ENCODE measurements around the gene ATRN. TPM values are rescaled to one million over a fixed set of nuclear protein-coding genes. Genes with fewer than 3 reads are reported as not detected.
"Not testable (repeated sequence)": the region's sequence is repeated elsewhere in the genome, so short reads cannot be mapped to it uniquely, and the experiment has no call there.

The ATRN gene
- total RNA-seq, 1 donor from 2014 or later: 34.3 TPM

DNA sequence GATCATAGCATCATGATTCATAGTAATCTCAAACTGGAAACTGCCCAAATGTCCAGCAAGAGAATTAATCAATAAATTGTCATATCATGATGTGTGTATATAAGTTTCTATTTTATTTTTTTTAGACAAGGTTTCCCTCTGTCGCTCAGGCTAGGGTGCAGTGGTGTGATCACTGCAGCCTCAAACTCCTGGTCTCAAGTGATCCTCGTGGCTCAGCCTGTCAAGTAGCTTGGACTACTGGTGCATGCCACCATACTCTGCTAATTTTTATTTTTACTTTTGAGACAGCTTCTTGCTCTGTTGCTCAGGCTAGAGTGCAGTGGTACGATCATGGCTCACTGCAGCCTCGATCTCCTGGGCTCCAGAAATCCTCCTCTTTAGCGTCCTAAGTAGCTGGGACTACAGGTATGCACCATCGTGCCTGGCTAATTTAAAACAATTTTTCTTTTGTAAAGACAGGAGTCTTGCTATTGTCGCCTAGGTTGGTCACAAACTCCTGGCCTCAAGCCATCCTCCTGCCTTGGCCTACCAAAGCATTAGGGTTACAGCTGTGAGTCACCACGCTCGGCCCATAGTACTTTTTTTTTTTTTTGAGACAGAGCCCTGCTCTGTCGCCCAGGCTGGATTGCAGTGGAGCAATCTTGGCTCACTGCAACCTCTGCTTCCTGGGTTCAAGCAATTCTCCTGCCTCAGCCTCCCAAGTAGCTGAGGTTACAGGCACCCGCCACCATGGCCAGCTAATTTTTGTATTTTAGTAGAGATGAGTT lies 8.7 kb upstream of the ATRN start:
- intact Hi-C loops (cut with micrococcal nuclease): no loop called here
- DNase-seq: no peak

DNA sequence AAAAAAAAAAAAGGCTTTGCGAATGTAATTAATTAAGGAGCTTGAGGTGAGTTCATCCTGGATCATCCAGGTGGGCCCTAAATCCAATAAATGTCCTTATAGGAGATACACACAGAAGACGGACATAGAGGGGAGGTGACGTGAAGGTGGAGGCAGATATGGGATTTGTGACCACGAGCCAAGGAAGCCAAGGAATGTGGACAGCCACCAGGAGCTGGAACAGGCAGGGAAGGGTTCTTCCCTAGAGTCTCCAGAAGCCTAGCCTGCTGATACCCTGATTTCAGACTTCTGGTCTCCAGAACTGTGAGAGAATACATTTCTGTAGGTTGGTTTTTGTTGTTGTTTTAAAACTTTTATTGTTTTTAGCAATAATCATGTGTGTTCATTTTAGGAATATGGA lies 6.7 kb upstream of the ATRN start:
- DNase-seq (no peak), ATAC-seq (no peak)
- intact Hi-C loops (cut with micrococcal nuclease): no loop called here

More for the DNA sequence above, 8.7 kb upstream of the ATRN start:
- no peak for ATAC-seq

DNA sequence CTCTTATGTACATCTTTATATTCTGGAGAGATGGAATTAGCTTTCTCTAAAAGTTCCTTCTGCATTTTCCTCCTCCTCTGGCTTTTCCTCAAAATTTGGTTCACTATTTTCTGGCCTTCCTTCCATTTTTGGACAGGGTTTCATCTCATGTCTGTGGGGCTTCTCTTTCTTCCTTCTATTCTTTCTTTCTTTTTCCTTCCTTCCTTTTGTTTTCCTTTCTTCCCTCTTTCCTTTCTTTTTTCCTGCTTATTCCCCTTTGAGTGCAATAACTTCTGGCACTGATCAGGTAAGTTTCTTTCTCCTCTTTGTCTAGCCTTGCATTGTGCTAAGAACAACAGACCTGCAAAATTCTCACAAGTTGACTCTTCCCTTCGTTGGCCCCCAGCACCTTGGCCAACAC lies 5.5 kb upstream of the ATRN start:
- DNase-seq (no peak), ATAC-seq (no peak)
- intact Hi-C loops (cut with micrococcal nuclease): no loop called here

DNA sequence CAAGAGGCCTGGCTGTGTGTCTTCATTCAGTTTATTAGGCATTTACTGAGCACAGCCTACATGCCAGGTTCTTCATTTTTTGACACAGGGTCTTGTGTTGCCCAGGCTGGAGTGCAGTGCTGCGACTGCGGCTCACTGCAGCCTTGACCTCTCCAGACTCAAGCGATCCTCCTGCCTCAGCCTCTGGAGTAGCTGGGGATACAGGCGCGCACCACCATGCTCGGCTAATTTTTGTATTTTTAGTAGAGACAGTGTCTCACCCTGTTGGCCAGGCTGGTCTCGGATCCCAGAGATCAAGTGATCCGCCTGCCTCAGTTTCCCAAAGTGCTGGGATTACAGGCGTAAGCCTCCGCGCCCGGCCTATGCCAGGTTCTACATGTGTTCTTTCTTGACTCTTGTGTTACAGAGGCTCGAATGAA lies 601 bp upstream of the ATRN start:
- DNase-seq (no peak), ATAC-seq (no peak)
- intact Hi-C loops (cut with micrococcal nuclease): no loop called here

DNA sequence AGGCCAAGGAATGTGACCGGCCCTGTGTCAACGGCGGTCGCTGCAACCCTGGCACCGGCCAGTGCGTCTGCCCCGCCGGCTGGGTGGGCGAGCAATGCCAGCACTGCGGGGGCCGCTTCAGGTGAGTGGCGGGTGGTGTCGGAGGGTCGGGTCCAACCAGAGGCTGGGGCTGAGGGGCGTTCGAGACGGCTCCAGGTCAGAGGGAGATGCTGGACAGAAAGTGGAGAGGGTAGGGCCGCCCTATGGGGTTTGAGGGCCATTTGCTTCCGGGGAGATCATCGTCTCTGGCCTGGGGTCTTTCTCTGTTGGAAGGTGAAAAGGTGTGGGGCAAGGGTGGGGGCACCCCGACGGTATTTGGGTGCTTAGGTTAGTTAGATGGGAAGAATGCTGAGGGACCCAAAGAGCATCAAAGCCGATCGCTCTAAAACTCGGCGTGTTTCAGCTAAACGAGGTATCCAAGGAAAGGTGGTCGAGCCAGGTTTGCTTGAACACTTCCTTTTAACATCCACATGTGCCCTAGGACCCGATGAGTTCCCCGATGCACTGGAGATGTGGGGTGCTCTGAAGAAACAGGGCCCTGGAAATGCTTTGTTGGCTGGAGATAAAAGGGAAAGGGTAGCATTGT lies 691 bp downstream of the ATRN start:
- DNase-seq (no peak), ATAC-seq (no peak)
- intact Hi-C loops (cut with micrococcal nuclease): no loop called here

DNA sequence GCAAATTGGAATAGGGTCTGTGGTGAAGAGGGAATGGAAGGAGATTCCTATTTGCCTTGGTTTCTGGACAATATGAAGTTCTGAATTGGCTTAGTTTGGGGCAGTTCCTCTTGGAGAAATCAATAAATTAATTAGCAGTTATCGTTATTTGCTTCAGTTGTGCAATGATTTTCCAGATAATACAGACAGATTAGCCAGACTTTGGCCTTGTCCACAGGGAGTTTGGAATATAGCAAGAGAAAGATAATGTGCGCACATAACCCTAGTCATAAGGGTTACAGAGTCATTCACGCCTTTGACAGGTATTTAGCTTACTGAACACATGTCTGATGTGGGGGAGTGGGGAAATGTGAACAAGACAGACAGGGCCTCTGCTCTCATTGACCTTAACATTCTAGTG lies 1.3 kb downstream of the ATRN start:
- ATAC-seq (no peak), DNase-seq (no peak)
- intact Hi-C loops (cut with micrococcal nuclease): no loop called here

DNA sequence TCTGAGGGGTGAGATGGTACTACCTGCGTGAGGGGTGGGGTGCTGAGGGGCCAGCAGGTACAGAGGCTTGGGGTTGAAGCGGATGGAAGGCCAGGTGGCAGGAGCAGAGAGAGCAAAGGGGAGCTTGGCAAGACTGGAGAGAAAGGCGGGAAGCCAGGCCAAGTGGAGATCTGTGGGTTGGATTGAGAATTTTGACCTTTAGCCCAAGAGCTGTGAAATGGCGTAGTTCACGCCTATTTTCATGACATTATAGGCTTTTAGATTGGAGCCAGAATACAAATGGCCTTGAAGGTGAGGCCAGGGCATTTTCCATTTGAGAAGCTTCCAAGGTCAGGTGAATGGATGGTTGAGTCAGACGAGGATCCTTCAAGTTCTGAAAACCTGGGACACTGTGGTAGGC lies 2.5 kb downstream of the ATRN start:
- DNase-seq (no peak), ATAC-seq (no peak)
- intact Hi-C loops (cut with micrococcal nuclease): no loop called here

DNA sequence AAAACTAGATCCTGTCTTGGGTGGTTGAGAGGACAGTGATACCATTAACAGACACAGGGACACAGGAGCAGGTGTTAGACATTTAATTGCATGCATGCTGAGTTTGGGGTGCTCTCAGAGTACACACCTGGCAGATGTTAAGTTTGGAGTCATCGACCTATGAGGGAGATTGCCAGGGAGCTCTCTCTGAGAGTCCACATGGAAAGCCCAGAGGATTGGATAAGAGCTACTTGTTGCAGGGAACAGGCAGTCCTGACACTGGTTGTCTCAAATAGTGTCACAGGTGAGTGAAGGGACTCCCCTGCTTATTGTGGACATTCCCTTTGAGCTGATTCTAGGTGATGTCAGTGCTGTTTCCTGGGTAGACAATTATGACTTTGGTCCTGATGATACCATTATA lies 3.1 kb downstream of the ATRN start:
- ATAC-seq (no peak), DNase-seq (no peak)
- intact Hi-C loops (cut with micrococcal nuclease): no loop called here

DNA sequence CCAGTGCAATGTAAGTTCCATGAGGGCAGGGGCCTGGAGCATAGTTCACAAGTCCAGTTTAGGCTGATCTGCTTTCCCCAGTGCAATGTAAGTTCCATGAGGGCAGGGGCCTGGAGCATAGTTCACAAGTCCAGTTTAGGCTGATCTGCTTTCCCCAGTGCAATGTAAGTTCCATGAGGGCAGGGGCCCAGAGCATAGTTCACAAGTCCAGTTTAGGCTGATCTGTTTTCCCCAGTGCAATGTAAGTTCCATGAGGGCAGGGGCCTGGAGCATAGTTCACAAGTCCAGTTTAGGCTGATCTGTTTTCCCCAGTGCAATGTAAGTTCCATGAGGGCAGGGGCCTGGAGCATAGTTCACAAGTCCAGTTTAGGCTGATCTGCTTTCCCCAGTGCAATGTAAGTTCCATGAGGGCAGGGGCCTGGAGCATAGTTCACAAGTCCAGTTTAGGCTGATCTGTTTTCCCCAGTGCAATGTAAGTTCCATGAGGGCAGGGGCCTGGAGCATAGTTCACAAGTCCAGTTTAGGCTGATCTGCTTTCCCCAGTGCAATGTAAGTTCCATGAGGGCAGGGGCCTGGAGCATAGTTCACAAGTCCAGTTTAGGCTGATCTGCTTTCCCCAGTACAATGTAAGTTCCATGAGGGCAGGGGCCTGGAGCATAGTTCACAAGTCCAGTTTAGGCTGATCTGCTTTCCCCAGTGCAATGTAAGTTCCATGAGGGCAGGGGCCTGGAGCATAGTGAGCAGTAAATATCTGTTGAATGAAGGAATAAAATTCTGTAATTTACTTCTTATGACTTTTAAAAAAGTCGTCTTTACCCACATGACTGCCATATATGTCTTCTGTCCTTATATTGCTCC lies 6.4 kb downstream of the ATRN start:
- DNase-seq; intact Hi-C loops (cut with micrococcal nuclease); ATAC-seq: not testable (repeated sequence)

DNA sequence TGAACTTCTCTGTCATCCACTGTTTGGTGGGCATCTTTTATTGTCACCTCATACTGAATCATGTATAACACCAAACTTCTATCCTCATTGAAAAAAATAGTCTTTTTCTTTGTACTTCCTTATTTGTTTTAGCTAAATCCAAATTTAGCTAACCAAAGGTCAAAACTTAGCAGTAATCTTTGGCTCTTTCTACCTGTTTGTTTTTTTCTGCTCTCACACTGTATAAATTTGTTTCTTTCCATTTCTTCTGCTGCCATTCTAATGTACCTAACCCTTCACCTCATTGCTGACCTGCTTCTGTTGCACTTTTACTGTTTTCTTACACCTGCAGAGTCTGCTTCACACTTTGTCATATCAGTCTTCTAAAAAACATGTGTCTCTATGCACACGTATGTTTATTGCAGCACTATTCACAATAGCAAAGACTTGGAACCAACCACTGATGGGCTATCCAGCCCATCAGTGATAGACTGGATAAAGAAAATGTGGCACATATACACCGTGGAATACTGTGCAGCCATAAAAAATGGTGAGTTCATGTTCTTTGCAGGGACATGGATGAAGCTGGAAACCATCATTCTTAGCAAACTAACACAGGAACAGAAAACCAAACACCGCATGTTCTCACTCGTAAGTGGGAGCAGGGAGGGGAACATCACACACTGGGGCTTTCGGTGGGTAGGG lies 7.2 kb downstream of the ATRN start:
- ATAC-seq (no peak), DNase-seq (no peak)
- intact Hi-C loops (cut with micrococcal nuclease): no loop called here

DNA sequence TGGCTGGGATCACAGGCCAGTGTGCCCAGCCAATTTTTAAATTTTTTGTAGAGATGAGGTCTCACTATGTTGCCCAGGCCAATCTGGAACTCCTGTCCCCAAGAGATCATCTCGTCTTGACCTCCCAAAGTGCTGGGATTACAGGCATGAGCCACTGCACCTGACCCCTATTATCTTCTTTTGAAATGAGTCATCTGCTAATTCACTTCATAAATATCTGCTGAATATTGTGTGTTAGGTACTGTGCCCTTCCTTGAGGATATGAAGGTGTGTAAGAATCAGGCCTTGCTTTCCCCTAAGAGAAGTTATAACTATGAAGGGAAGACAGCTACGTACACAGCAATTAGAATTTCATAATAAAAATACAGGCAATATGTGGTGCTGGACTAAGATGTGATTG lies 8.2 kb downstream of the ATRN start:
- DNase-seq (no peak), ATAC-seq (no peak)
- intact Hi-C loops (cut with micrococcal nuclease): no loop called here

DNA sequence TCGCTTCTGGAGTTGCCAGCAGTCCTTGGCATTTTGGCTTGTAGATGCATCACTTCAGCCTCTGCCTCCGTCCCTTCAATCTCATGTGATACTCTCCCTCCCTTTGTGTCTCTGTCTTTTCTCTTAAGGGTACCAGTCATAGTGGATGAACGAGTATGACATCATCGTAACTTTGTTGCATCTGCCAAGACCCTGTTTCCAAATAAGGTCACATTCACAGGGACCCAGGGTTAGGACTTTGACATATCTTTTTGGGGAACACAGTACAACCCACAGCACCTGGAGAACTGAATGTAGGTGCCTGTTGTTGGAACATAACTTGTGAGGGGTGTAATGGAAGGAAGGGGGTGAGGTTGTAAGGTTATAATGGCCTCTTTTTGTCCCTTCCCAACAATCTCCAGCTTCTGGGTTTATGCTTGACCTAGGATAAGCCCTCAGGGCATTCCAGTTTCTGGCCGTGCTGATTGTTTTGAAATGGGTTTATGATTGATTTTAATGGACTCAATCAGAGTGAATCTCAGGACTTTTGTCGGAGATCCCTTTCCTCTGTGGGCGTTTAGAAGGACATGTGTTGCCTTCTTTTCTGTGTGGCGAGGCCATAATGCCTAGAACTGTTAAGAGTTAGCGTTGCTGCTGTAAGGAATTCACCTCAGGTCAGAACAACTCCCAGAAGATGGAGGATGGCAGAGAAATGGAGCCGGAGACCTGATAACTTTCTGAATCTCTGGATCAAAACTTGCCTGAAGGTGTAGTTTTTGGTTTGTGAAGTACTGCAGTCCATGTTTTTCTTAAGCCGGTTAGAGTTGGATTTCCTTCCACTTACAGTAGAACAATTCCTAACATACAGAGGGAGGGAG lies 9.2 kb downstream of the ATRN start:
- intact Hi-C loops (cut with micrococcal nuclease): no loop called here

DNA sequence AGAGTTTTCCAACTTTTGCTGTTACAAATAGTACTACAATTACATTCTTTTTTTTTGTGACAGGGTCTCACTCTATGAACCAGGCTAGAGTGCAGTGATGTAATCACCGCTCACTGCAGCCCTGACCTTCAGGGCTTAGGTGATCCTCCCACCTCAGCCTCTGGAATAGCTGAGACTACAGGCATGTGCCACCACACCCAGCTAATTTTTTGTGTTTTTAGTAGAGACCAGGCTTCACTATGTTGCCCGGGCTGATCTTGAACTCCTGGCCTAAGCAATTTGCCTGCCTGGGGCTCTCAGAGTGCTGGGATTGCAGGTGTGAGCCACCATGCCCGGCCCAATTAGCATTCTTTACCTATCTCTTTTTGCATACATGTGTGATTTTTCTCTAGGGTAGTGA lies 12.5 kb downstream of the ATRN start:
- intact Hi-C loops (cut with micrococcal nuclease): no loop called here
- ATAC-seq (no peak), DNase-seq (no peak)

More for the DNA sequence above, 9.2 kb downstream of the ATRN start:
- DNase-seq (no peak), ATAC-seq (no peak)

DNA sequence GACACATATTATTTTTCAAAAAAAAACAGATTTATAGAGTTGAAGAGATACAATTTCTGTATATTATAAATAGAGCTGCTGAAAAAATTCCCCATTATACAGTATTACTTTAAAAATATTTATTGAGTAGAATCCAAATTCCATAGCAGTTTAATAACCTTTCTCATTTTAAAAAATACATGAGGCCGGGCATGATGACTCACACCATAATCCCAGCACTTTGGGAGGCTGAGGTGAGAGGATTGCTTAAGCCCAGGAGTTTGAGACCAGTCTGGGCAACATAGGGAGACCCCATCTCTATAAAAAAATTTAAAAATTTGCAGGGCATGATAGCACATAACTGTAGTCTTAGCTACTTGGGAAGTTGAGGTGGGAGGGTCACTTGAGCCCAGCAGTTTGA lies 13.0 kb downstream of the ATRN start:
- intact Hi-C loops (cut with micrococcal nuclease): no loop called here
- ATAC-seq (no peak), DNase-seq (no peak)

DNA sequence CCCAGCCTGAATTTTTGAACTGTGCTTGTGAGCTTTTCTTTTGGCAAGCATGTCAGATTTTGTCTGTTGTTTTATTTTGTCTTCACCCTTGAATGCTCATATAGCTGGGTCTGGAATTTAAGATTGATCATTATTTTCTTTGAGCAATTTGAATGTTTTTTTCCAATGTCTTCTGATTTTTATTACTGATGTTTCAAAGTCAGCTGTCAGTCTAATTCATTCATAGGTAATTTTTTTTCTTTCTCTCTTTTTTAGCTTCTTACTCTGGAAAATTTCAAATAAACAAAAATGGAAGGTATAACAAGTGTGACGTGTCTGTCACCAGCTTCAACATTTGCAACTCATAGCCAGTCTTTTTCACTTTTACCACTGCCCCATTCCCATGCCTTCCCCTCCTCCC lies 15.1 kb downstream of the ATRN start:
- ATAC-seq: no peak
- intact Hi-C loops (cut with micrococcal nuclease): no loop called here
- DNase-seq: no peak

DNA sequence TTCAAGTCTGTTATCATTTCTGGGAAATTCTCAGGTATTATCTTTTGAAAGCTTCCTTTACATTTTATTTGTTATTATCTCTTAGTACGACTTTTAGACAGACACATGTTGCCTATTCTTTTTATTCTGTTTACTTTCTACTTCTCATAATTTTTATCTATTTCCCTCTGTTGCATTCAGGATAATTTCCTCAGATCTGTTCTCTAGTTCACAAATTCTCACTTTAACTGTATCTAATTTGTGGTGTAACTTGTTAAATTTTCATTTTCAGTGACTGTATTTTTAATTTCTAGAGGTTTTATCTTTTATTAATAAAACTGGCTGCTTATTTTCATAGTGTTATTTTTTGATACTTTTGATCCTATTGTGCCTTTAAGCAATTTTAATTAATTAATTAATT lies 16.0 kb downstream of the ATRN start:
- no peak for DNase-seq
- intact Hi-C loops (cut with micrococcal nuclease): no loop called here
- no peak for ATAC-seq

DNA sequence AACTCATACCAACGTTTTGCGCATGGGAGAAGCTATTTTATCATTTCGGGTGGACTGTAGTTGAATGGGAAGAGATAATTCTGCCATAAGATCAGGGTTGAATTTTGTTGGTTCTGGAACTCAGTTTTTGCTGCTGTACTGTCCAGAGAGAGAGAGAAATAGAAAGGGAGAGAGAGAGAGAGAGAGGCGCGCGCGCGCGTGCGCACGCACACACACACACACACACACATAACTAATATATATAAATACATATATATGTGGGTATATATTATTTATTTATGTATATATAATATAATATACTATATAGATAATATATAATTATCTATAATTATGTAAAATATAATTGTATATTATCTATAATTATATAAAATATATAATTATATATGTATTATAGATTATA lies 21.9 kb downstream of the ATRN start:
- DNase-seq (no peak), ATAC-seq (no peak)
- intact Hi-C loops (cut with micrococcal nuclease): no loop called here

DNA sequence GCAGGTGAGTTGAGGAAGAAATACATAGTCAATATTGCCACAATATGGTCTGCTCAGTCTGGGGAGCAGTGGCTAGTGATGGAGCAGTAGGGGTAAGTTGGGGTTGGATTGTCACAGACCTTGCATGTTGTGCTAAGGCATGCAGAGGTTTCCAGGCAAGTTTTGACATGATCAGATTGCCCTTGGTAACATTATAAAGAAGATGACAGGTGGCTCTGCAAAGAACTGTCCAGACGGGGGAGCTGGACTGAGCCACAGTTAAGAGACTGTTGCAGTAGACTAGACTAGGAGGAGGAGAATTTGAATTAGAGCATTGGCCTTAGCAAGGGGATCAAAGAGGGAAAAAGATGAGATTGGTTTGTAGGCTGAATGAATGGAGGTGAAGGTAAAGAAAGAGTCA lies 23.4 kb downstream of the ATRN start:
- no peak for DNase-seq
- no peak for ATAC-seq
- intact Hi-C loops (cut with micrococcal nuclease): no loop called here

DNA sequence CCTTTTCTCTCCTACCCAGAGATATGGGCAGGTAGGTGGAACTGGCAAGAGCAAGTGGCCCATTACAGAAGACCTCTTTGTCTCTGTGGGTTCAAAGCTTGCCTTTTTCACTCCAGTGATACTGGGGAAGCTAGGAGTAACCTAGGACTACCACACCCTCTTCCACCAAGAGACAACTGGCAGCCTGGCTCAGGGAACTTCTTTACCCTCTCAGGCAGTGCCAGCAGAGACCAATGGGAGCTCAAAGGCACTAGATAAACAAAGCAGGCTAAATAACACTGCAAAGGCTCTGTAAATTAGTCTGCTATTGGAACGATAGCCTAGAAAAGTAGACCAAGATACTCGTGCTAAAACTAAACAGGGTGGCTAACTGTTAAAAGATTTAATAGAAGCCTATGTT lies 32.1 kb downstream of the ATRN start:
- intact Hi-C loops (cut with micrococcal nuclease): no loop called here
- no peak for ATAC-seq
- DNase-seq: no peak
